Measurements from ENCODE around the gene EFNA4. TPM values are rescaled to one million over a fixed set of nuclear protein-coding genes. Genes with fewer than 3 reads are reported as not detected.

The EFNA4 gene
- polyA plus RNA-seq, 2 of the 4 experiments (the other 2 are of a cell fraction), result 3.1 to 8.7 TPM

- TF ChIP-seq TFCP2L1 (CRISPR knock-in tag; IDR thresholded peaks at IDR 0.05) (no peak), JUN (IDR thresholded peaks at IDR 0.05) (no peak), FOSL2 (IDR thresholded peaks at IDR 0.05) (no peak), FOSL2 (CRISPR knock-in tag; IDR thresholded peaks at IDR 0.05) (no peak), MAZ (IDR thresholded peaks at IDR 0.05; ENCODE audit: borderline replicate concordance, low read depth, low read length) (no peak), HEYL (CRISPR knock-in tag; IDR thresholded peaks at IDR 0.05) (no peak), POLR2AphosphoS2 (conservative IDR thresholded peaks at IDR 0.05; ENCODE audit: low read length) (no peak), GATA3 (IDR thresholded peaks at IDR 0.05; ENCODE audit: borderline replicate concordance) (no peak), FOSB (CRISPR knock-in tag; IDR thresholded peaks at IDR 0.05) (no peak), FOXS1 (CRISPR knock-in tag; IDR thresholded peaks at IDR 0.05) (no peak), POLR2A (IDR thresholded peaks at IDR 0.05; ENCODE audit: low read length) (no peak), JUNB (IDR thresholded peaks at IDR 0.05) (no peak), NR3C1 (IDR thresholded peaks at IDR 0.05) (no peak), EP300 (IDR thresholded peaks at IDR 0.05) (no peak), RARB (CRISPR knock-in tag; IDR thresholded peaks at IDR 0.05) (no peak)
- H3K4me1 ChIP-seq, result peaks cover 79% of the 10 kb centered on the region
- FAIRE-seq (no peak), ATAC-seq (no peak), DNase-seq (ENCODE audit: low read depth in 1 of 2, low spot score in 1 of 2) (no peak)
- POLR2A ChIA-PET, result interaction anchor here (0.6 to 2.8 kb wide), 5 partner anchors 9 to 79 kb away, joined by 3 to 23 read pairs (median 5); partner anchors contain the start of genes CKS1B and PMVK
- no peak overlapping the region; the same call in 2 of the 3 replicates for H3K4me2 ChIP-seq
- 86% methylated on average over 8 of the region's 16 CpGs for WGBS (ENCODE audit: missing lambda C conversion rate)
- no peak overlapping the region for H3K4me3 ChIP-seq
- peak overlapping the region; percentile 96 to 99; a peak in 5 of 6 replicates for H3K27ac ChIP-seq
- H3K9me3 ChIP-seq, result no peaks in the 10 kb centered on the region
- CTCF ChIA-PET, result interaction anchor here (1.6 to 2.2 kb wide), 3 partner anchors 76 to 152 kb away, joined by 4 to 8 read pairs (median 5); no protein-coding TSS in a partner anchor
These were observed 47.9 kb upstream of the EFNA4 start for GRCh38 chr1:155015527-155016230.

- TF ChIP-seq E2F6 (IDR thresholded peaks at IDR 0.05; ENCODE audit: borderline replicate concordance, low read depth), result no peak
- TF ChIP-seq HOXB5 (CRISPR knock-in tag; IDR thresholded peaks at IDR 0.05), result no peak
- no peak for TF ChIP-seq RAD21 (conservative IDR thresholded peaks at IDR 0.05 in 1 of 2, IDR thresholded peaks at IDR 0.05 in 1 of 2)
- no peak for TF ChIP-seq CEBPB (IDR thresholded peaks at IDR 0.05)
- no peak for TF ChIP-seq JUNB (IDR thresholded peaks at IDR 0.05)
- TF ChIP-seq NFE2L2 (conservative IDR thresholded peaks at IDR 0.05; ENCODE audit: low read length), result no peak
- no peak for TF ChIP-seq MAZ (IDR thresholded peaks at IDR 0.05; ENCODE audit: borderline replicate concordance, low read depth, low read length)
- TF ChIP-seq REST (IDR thresholded peaks at IDR 0.05), result no peak
- TF ChIP-seq BCL3 (IDR thresholded peaks at IDR 0.05), result no peak
- TF ChIP-seq NR3C1 (IDR thresholded peaks at IDR 0.05), result no peak
- TF ChIP-seq ZSCAN20 (CRISPR knock-in tag; IDR thresholded peaks at IDR 0.05), result no peak
- TF ChIP-seq CHD4 (IDR thresholded peaks at IDR 0.05; ENCODE audit: borderline replicate concordance), result no peak
- no peak for TF ChIP-seq EHF (CRISPR knock-in tag; IDR thresholded peaks at IDR 0.05)
- no peak for TF ChIP-seq HMGXB4 (CRISPR knock-in tag; IDR thresholded peaks at IDR 0.05; ENCODE audit: borderline replicate concordance)
- TF ChIP-seq CBX2 (IDR thresholded peaks at IDR 0.05; ENCODE audit: borderline replicate concordance, low read depth), result no peak
- no peak for TF ChIP-seq ZFP36 (IDR thresholded peaks at IDR 0.05; ENCODE audit: borderline replicate concordance, partially characterized antibody)
- ChIA-PET CTCF (interaction anchor here (1.6 to 2.2 kb wide), 3 partner anchors 75 to 151 kb away, joined by 4 to 8 read pairs (median 5); no protein-coding TSS in a partner anchor), POLR2A (interaction anchor here (1.5 to 2.8 kb wide), 5 partner anchors 12 to 46 kb away, joined by 5 to 23 read pairs (median 14); partner anchors contain the start of genes CKS1B and SHC1)
- WGBS (ENCODE audit: missing lambda C conversion rate), result 83% methylated on average over 17 of the region's 26 CpGs
- no peak for DNase-seq (ENCODE audit: low read depth in 1 of 2, low spot score in 1 of 2)
- no peak for FAIRE-seq
- H3K4me3 ChIP-seq, result 0 out of 3 replicates have a peak overlapping the region, but pooled peaks have one; percentile 15
- peak overlapping the region; percentile 96 to 99 for H3K27ac ChIP-seq
- peaks cover 74% of the 10 kb centered on the region for H3K4me1 ChIP-seq
- 0 out of 6 replicates have a peak, but pooled peaks of 1 of the 2 experiments have one; percentile 4 for ATAC-seq
- peak overlapping the region; percentile 76 for H3K4me2 ChIP-seq
- no peaks in the 10 kb centered on the region for H3K9me3 ChIP-seq
These were observed 47.2 kb upstream of the EFNA4 start for GRCh38 chr1:155016231-155016831.

Data from A549 (cell line).